Stimulated activated naive CD8-positive, alpha-beta T cell treated with anti-CD3 and anti-CD28 coated beads, Interleukin-15, Interleukin-2, amounts not matched to agents 100 U/mL and 50 U/mL, for 24 hours (primary cell): ENCODE measurements around the gene IGFBPL1.

Experiments used
- ATAC-seq: fragments of 150-1000 bp; cut with Tn5 transposase; one replicate; pipeline ENCODE4 v1.10.0; 2021
- DNase-seq: peaks from one replicate; pipeline ENCODE4 v3.0.0; 2021

IGFBPL1 gene

DNA sequence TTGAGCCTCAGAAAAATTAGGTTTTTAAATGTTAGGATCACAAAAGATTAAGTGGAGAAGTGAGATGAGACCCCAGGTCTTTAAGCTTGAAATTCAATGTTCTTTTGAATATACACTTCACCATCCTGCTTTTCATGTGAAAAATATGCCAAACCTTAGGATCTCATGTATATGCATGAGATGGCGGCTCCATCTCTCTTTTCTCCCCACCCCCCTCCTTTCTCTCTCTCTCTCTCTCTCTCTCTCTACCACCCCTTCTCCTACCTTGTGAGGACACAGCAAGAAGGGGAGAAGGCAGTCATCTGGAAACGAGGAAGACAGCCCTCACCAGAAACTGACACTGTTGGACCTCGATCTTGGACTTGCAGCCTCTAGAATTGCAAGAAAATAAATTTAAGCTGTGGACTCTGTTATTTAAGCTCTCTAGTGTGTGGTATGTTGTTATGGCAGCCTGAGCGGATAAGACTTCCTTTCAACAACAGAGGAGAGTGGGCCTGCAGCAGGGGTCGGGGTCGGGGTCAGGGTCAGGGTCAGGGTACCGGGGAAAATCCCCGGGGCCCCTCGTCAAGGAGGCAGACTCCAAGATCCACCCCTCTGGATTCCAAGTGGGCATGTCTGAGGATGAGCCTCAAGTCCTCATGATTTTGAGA, 48.1 kb downstream of the IGFBPL1 start:
- DNase-seq: no peak
- no peak for ATAC-seq

- DNase-seq (no peak), ATAC-seq (no peak)
Observed at GRCh38 chr9:38375572-38375963, 48.7 kb downstream of the IGFBPL1 start.

DNA sequence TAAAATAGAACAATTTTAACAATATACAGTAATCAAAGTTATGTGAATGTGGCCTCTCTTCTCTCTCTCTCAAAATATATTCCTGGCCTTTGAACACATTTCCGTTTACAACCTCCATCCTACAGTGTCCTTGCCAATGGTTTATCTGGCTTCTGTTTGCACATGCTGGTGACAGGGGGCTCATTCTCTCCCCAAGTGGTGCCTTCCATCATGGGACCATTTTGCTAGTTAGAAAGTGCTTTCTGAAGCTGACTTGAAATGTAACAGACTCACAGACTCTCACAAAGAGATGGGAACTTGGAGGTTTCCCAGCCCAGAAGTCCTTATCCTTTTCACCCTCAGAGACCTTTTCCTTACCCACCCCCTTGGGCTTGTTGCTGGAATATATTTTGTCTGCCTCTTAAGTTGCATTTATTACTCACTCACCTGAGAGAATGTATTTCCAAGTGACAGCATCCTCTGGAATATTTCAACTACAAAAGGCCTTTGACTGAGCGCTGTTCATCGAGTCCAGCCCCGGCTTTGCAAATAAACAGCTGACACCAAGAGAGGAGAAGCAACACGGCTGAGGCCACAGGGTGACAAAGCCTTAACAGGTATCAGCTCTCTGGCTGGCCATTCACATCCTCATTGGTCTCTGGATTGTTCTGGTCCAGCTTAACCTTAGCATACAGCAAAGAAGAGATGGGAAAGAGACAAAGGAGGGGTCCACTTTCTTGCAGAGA, 49.2 kb downstream of the IGFBPL1 start:
- ATAC-seq (no peak), DNase-seq (no peak)

DNA sequence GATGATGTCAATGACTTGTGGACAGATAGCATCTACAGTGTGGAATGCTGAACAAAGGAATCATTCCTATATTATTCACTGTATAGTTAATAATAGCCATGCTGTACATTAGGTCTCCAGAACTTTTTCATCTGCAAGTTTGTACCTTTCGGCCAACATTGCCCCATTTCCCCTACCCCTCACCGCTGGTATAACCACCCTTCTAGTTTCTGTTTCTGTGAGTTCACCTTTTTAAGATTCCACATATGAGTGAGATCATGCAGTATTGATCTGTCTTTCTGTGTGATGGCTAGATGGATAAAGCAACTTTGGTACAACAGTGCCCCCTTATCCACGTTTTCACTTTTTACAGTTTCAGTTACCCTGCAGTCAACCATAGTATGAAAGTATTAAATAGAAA, 50.6 kb downstream of the IGFBPL1 start:
- DNase-seq (no peak), ATAC-seq (no peak)

GRCh38 chr9:38372762-38373619, 51.3 kb downstream of the IGFBPL1 start:
- DNase-seq (no peak), ATAC-seq (no peak)

- DNase-seq (no peak), ATAC-seq (no peak)
Observed at GRCh38 chr9:38371495-38371894, 52.8 kb downstream of the IGFBPL1 start.

- ATAC-seq: no peak
- DNase-seq: no peak
Observed at GRCh38 chr9:38370176-38370575, 54.1 kb downstream of the IGFBPL1 start.

GRCh38 chr9:38368731-38369130, 55.5 kb downstream of the IGFBPL1 start:
- ATAC-seq: no peak

GRCh38 chr9:38367898-38368297, 56.4 kb downstream of the IGFBPL1 start:
- no peak for DNase-seq
- ATAC-seq: no peak

More at GRCh38 chr9:38368731-38369130, 55.5 kb downstream of the IGFBPL1 start:
- DNase-seq: no peak

- ATAC-seq: no peak
Observed at GRCh38 chr9:38363589-38363925, 60.7 kb downstream of the IGFBPL1 start.

GRCh38 chr9:38362852-38363588, 61.2 kb downstream of the IGFBPL1 start:
- ATAC-seq (peak; percentile 53), DNase-seq (no peak)

More at GRCh38 chr9:38363589-38363925, 60.7 kb downstream of the IGFBPL1 start:
- no peak for DNase-seq

- DNase-seq: no peak
- no peak for ATAC-seq
Observed at GRCh38 chr9:38361473-38361850, 62.8 kb downstream of the IGFBPL1 start.

DNA sequence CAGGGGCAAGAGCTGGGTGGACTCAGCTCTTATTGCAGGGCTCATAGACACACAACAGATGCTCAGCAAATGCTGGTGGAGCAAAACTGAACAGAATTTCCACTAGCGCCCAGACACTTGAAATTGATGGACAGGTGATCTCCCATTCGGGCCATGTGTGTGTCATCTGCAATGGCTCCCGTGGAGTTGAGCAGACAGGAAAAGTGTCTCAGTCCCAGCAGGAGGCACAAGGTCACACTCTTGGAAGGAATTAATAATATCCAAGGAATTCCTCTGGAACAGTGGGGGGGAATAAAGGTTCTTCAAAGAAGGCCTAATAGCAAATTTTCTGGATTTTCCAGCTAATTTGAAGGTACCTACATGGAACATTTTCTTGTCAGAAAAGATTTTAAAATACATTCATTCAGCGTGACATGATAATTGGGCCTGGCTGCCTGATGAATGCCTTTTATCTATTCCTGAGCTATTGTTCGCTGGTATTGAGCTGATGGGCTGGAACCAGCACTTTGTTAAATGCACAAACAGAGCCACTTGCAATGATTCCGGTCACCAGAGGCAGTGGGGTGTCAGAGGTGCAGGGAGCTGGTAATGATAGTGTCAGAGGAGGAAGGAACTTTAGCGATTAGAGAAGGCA, 63.3 kb downstream of the IGFBPL1 start:
- no peak for ATAC-seq
- no peak for DNase-seq

- DNase-seq: no peak
Observed at GRCh38 chr9:38359689-38360385, 64.4 kb downstream of the IGFBPL1 start.

DNA sequence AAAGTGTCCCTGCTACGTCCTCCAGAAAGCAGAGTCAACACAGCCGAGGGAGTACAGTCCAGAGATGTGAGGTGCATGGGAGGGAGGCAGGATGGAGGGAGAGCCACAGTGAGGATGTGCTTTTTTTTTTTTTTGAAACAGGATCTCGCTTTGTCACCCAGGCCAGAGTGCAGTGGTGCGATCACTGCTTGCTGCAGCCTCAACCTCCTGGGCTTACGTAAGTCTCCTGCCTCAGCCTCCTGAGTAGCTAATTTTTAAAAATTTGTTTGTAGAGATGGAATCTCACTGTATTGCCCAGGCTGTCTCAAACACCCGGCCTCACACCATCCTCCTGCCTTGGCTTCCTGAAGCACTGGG, 65.0 kb downstream of the IGFBPL1 start:
- DNase-seq: no peak
- ATAC-seq: no peak

More at GRCh38 chr9:38359689-38360385, 64.4 kb downstream of the IGFBPL1 start:
- ATAC-seq: no peak

DNA sequence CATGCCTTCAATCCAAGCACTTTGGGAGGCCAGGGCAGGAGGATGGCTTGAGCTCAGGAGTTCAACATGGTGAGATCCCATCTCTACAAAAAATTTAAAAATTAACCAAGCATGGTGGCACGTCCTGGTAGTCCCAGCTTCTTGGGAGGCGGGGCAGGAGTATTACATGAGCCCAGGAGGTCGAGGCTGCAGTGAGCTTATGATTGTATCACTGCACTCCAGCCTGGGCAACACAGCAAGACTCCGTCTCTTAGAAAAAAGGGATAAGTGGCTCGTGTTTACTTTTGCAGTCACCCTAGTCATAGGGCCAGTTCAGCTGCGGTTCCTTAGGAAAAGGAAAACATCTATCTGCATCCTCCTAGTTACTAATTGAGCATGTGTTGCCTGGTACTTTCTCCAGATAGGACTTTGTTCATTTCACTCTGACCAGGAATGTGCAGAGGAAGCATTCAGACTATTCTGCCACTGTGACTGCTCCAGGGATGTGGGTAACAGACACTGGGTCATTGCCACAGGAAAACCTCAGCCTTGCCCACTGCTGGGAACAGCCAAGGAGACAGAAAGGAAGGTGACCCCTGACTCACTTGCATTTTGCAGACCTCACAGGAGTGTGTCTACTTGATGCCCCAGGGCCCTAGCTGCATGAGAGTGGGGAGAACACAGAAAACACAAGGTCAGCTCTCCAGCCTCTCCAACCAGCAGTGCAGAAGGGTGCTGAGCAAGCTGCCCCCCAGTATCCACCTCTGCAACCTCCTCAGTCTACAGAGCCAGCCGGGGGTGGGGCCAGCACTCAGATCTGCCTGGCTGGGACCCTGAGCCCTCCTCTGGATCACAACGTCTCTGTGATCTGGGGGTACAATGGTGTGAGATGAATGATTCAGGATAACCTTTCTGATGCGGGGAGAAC, 65.6 kb downstream of the IGFBPL1 start:
- DNase-seq (no peak), ATAC-seq (no peak)

- ATAC-seq (no peak), DNase-seq (no peak)
Observed at GRCh38 chr9:38357350-38358114, 66.7 kb downstream of the IGFBPL1 start.

- ATAC-seq (no peak), DNase-seq (no peak)
Observed at GRCh38 chr9:38356851-38357250, 67.4 kb downstream of the IGFBPL1 start.
